ENCODE data around the gene C6orf52. TPM values are rescaled to one million over a fixed set of nuclear protein-coding genes. Genes with fewer than 3 reads are reported as not detected.
"Not testable (repeated sequence)": the region's sequence is repeated elsewhere in the genome, so short reads cannot be mapped to it uniquely, and the experiment has no call there.

C6orf52 gene
- total RNA-seq, 8 experiments from 2014 or later, result 3.6 to 15.7 (median 11.3) TPM; not detected in 2

GRCh38 chr6:10660431-10661191 is 33.8 kb downstream of the C6orf52 start:
- ATAC-seq (replicated peaks in 6 of 8); H3K27ac ChIP-seq; H3K4me1 ChIP-seq (replicated peaks in 1 of 2); in situ Hi-C loops (cut with MboI; ENCODE audit: low pct_unique_long_range_greater_than_20kb in 2 of 9, low sequenced_read_pairs in 9 of 9, unreplicated experiment in 9 of 9); H3K4me3 ChIP-seq: not testable (repeated sequence)
- WGBS, 10 experiments, result 40 to 96% (median 90%) methylated on average over 1 to 10 of the region's 11 CpGs; no CpG with 5 or more reads in 1 of the 10 experiments

DNA sequence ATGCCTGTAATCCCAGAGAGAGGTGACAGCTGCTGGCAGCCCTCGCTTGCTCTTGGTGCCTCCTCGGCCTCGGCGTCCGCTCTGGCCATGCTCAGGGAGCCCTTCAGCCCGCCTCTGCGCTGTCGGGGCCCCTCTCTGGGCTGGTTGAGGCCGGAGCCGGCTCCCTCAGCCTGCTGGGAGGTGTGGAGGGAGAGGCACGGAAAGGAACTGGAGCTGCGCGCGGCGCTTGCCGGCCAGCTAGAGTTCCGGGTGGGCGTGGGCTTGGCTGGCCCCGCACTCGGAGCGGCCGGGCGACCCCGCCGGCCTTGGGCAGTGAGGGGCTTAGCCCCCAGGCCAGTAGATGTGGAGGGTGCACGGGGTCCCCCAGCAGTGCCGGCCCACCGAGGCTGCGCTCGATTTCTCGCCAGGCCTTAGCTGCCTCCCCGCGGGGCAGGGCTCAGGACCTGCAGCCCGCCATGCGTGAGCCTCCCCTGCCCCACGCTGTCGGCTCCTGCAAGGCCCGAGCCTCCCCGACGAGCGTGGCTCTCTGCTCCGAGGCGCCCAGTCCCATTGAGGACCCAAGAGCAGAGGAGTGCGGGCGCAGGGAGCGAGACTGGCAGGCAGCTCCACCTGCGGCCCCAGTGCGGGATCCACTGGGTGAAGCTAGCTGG is 34.6 kb downstream of the C6orf52 start:
- ATAC-seq (replicated peaks in 6 of 8), result peak in 5 of 8 experiments; percentile 69 to 95 (median 94)
- WGBS, 10 experiments, result 73 to 100% (median 100%) methylated on average over 1 to 18 of the region's 48 CpGs; no CpG with 5 or more reads in 7 of the 10 experiments
- Histone ChIP-seq H3K4me3 (peak overlapping the region in 4 of 5 donors; percentile 22 to 38 (median 28)), H3K27ac (peak overlapping the region; percentile 36 to 62), H3K4me1 (replicated peaks in 1 of 2) (peaks cover 0 to 5% of the 10 kb centered on the region in 2 donors)
- in situ Hi-C loops (cut with MboI; ENCODE audit: low pct_unique_long_range_greater_than_20kb in 2 of 9, low sequenced_read_pairs in 9 of 9, unreplicated experiment in 9 of 9), result no loop called here

DNA sequence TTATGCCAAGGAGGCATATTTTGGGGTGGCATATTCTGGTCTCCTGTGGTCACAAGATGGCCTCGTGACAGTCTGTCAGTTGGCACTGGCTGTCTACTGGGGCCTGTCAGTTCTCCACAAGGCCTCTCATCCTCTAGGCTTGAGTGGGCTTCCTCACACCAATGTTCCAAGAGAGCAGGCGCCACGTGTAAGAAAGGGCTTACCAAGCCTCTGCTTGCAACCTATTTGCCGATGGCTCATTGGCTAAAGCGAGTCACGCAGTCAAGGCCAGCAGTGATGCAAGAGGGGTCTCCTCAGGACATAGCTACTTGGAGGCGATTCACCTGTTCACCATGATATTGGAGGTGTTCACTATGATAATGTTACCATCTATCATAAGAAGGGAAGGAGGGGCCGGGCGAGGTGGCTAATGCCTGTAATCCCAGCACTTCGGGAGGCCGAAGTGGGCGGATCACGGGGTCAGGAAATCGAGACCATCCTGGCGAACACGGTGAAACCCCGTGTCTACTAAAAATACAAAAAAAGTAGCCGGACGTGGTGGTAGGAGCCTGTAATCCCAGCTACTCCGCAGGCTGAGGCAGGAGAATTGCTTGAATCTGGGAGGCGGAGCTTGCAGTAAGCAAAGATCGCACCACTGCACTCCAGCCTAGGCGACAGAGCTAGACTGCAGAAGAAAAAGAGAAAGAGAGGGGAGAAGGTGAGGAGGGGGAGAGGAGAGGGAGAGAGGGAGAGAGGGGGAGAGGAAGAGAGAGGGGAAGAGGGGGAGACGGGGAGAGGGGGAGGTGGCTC is 35.3 kb downstream of the C6orf52 start:
- 0 to 100% (median 67%) methylated on average over 1 to 11 of the region's 24 CpGs; no CpG with 5 or more reads in 1 of the 10 experiments for WGBS, 10 experiments
- Histone ChIP-seq H3K4me3 (peak overlapping the region in 4 of 5 donors; percentile 22 to 38 (median 28)), H3K27ac (peak overlapping the region; percentile 36 to 62), H3K4me1 (replicated peaks in 1 of 2) (peaks cover 0 to 5% of the 10 kb centered on the region in 2 donors)
- in situ Hi-C loops (cut with MboI; ENCODE audit: low pct_unique_long_range_greater_than_20kb in 2 of 9, low sequenced_read_pairs in 9 of 9, unreplicated experiment in 9 of 9), result no loop called here
- ATAC-seq (replicated peaks in 6 of 8), result peak in 5 of 8 experiments; percentile 46 to 84 (median 77)

DNA sequence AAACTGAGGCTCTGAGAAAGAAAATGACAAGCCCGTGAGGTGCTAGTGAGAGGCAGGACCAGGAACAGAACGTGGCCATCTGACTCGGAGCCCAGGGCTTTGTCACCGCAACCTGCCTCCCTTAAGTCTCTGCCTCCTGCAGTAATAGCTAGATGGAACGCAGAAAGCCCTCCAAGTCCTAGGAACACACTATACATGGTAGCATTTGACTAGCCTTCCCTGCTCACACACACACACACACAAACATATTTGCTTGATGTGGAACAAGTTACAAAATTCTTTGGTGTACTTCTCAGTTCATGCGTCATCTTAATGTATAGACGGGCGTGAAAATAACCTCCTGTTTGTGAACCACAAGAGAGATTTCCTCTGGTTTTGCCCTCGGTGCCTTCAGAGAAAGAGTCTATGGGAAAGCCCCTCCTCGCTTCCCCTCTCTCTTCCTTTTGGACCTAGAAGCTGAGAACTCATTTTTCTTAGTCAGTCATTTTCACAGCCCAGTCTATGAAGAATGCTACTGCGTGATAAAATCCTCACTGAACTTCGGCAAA is 38.8 kb downstream of the C6orf52 start:
- in situ Hi-C loops (cut with MboI; ENCODE audit: low pct_unique_long_range_greater_than_20kb in 2 of 9, low sequenced_read_pairs in 9 of 9, unreplicated experiment in 9 of 9), result no loop called here
- Histone ChIP-seq H3K4me3 (no peak overlapping the region), H3K4me1 (replicated peaks in 1 of 2) (peaks cover 0 to 5% of the 10 kb centered on the region in 2 donors), H3K27ac (no peak overlapping the region)
- WGBS, 10 experiments, result 23 to 92% (median 82%) methylated on average over 1 to 11 of the region's 12 CpGs
- ATAC-seq (replicated peaks in 6 of 8), result no peak

GRCh38 chr6:10644225-10644624 is 50.2 kb downstream of the C6orf52 start:
- no peak overlapping the region for H3K27ac ChIP-seq
- in situ Hi-C loops (cut with MboI; ENCODE audit: low pct_unique_long_range_greater_than_20kb in 2 of 9, low sequenced_read_pairs in 9 of 9, unreplicated experiment in 9 of 9), result no loop called here
- no peak overlapping the region for H3K4me3 ChIP-seq
- H3K4me1 ChIP-seq (replicated peaks in 1 of 2), result no peaks in the 10 kb centered on the region
- WGBS, 10 experiments, result 17 to 100% (median 86%) methylated on average over 1 of the region's 1 CpG; no CpG with 5 or more reads in 3 of the 10 experiments
- ATAC-seq (replicated peaks in 6 of 8), result no peak

GRCh38 chr6:10643201-10643651 is 51.2 kb downstream of the C6orf52 start:
- in situ Hi-C loops (cut with MboI; ENCODE audit: low pct_unique_long_range_greater_than_20kb in 2 of 9, low sequenced_read_pairs in 9 of 9, unreplicated experiment in 9 of 9), result no loop called here
- ATAC-seq (replicated peaks in 6 of 8), result no peak
- H3K27ac ChIP-seq, result no peak overlapping the region
- H3K4me1 ChIP-seq (replicated peaks in 1 of 2), result no peaks in the 10 kb centered on the region
- 44 to 100% (median 80%) methylated on average over 3 of the region's 3 CpGs for WGBS, 10 experiments
- H3K4me3 ChIP-seq, result no peak overlapping the region

- in situ Hi-C loops (cut with MboI; ENCODE audit: low pct_unique_long_range_greater_than_20kb in 2 of 9, low sequenced_read_pairs in 9 of 9, unreplicated experiment in 9 of 9), result no loop called here
- peak in 3 of 8 experiments; percentile 18 to 57 (median 24) for ATAC-seq (replicated peaks in 6 of 8)
- H3K4me1 ChIP-seq (replicated peaks in 1 of 2), result no peaks in the 10 kb centered on the region
- no peak overlapping the region for H3K27ac ChIP-seq
- no peak overlapping the region for H3K4me3 ChIP-seq
- 43 to 100% (median 79%) methylated on average over 1 to 3 of the region's 3 CpGs; no CpG with 5 or more reads in 2 of the 10 experiments for WGBS, 10 experiments
Observed at GRCh38 chr6:10641528-10641927, 52.9 kb downstream of the C6orf52 start.

DNA sequence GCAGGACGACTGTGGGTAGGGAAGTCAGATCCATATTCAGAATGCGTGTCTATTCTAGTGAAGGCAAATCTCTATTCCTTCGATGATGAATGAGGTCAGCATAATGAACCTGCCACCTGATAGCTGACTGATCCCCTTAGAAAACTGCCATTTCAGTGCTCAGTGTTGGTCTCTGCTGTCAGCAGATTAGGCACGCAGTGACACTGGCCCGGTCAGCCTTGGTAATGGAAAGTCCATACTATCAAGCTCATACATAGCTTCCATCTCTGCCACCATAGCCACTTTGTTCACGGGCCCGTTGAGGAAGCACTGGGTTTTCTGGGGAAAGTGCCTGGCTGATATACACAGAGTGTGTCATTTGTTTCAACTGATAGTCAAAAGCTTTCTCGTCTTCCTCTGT is 54.0 kb downstream of the C6orf52 start:
- in situ Hi-C loops (cut with MboI; ENCODE audit: low pct_unique_long_range_greater_than_20kb in 2 of 9, low sequenced_read_pairs in 9 of 9, unreplicated experiment in 9 of 9), result no loop called here
- Histone ChIP-seq H3K4me3 (no peak overlapping the region), H3K27ac (no peak overlapping the region), H3K4me1 (replicated peaks in 1 of 2) (no peaks in the 10 kb centered on the region)
- 33 to 100% (median 93%) methylated on average over 1 to 8 of the region's 8 CpGs; no CpG with 5 or more reads in 2 of the 10 experiments for WGBS, 10 experiments
- no peak for ATAC-seq (replicated peaks in 6 of 8)

DNA sequence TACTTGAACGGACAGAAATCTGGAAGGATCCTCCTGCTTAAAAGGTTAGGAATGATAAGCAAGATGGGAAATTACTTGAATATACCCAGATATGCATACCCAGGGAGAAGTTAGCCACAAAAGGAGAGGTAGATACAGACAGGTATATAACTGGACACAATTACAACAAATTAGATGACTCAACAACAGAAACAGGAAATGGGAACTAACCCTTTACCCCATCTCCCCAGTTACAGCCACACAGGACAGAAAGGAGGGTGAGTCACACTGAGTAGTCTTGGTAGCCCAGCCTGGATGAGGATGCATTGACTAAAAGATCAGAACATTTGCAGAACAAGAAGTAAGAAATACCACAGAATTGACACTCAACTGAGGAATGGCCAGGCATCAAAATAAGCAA is 61.2 kb downstream of the C6orf52 start:
- ATAC-seq (replicated peaks in 6 of 8), result peak in 1 of 8 experiments; percentile 53
- H3K27ac ChIP-seq, result no peak overlapping the region
- H3K4me1 ChIP-seq (replicated peaks in 1 of 2), result no peaks in the 10 kb centered on the region
- WGBS, 10 experiments, result 40 to 100% (median 80%) methylated on average over 1 of the region's 1 CpG; no CpG with 5 or more reads in 3 of the 10 experiments
- in situ Hi-C loops (cut with MboI; ENCODE audit: low pct_unique_long_range_greater_than_20kb in 2 of 9, low sequenced_read_pairs in 9 of 9, unreplicated experiment in 9 of 9), result no loop called here
- H3K4me3 ChIP-seq, result no peak overlapping the region

- 20 to 100% (median 100%) methylated on average over 1 of the region's 1 CpG; no CpG with 5 or more reads in 5 of the 10 experiments for WGBS, 10 experiments
- in situ Hi-C loops (cut with MboI; ENCODE audit: low pct_unique_long_range_greater_than_20kb in 2 of 9, low sequenced_read_pairs in 9 of 9, unreplicated experiment in 9 of 9), result no loop called here
- Histone ChIP-seq H3K4me3 (no peak overlapping the region), H3K4me1 (replicated peaks in 1 of 2) (no peaks in the 10 kb centered on the region), H3K27ac (no peak overlapping the region)
- no peak for ATAC-seq (replicated peaks in 6 of 8)
Observed at GRCh38 chr6:10630178-10630577, 64.2 kb downstream of the C6orf52 start.

- in situ Hi-C loops (cut with MboI; ENCODE audit: low pct_unique_long_range_greater_than_20kb in 2 of 9, low sequenced_read_pairs in 9 of 9, unreplicated experiment in 9 of 9), result no loop called here
- ATAC-seq (replicated peaks in 6 of 8), result no peak
- Histone ChIP-seq H3K27ac (no peak overlapping the region), H3K4me1 (replicated peaks in 1 of 2) (no peaks in the 10 kb centered on the region), H3K4me3 (no peak overlapping the region)
- 27 to 100% (median 82%) methylated on average over 1 of the region's 1 CpG; no CpG with 5 or more reads in 2 of the 10 experiments for WGBS, 10 experiments
Observed at GRCh38 chr6:10627800-10628199, 66.6 kb downstream of the C6orf52 start.

DNA sequence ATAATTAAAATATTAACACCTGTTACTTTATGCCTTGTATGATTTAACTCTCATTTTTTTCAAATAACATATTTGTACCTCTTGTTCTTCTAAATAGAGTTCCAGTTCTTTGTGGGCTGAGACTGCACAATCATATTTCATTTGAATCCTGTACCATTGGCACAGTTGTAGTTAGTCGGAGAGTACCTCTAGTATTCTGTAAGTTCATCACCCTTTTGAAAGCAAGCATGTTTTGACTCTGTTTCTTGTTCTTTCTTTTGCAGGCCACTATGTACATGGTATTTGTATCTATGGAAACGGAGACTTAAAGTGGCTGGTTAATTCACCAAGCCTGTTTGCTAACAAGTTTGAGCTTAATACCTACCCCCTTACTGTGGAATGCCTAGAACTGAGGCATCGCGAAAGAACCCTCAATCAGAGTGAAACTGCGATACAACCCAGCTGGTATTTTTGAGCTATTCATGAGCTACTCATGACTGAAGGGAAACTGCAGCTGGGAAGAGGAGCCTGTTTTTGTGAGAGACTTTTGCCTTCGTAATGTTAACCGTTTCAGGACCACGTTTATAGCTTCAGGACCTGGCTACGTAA is 68.2 kb downstream of the C6orf52 start:
- Histone ChIP-seq H3K4me3 (no peak overlapping the region), H3K4me1 (replicated peaks in 1 of 2) (no peaks in the 10 kb centered on the region), H3K27ac (no peak overlapping the region)
- in situ Hi-C loops (cut with MboI; ENCODE audit: low pct_unique_long_range_greater_than_20kb in 2 of 9, low sequenced_read_pairs in 9 of 9, unreplicated experiment in 9 of 9), result no loop called here
- peak in 2 of 8 experiments; percentile 43 to 57 for ATAC-seq (replicated peaks in 6 of 8)
- 13 to 90% (median 66%) methylated on average over 1 to 9 of the region's 9 CpGs for WGBS, 10 experiments

Data from motor neuron (in vitro differentiated cells).